ENCODE results near the gene SLC35E3.

GRCh38 chr12:68746572-68747180 is 700 bp downstream of the SLC35E3 start:
- TF ChIP-seq CTCF (conservative IDR thresholded peaks at IDR 0.05 in 1 of 2, IDR thresholded peaks at IDR 0.05 in 1 of 2; ENCODE audit: low read depth in 1 of 2, low read length in 2 of 2), result no peak
- TF ChIP-seq EZH2 (IDR thresholded peaks at IDR 0.05; ENCODE audit: low read length, missing control alignments), result no peak

Measured in fibroblast of lung (primary cell).